HL-60 (cell line): ENCODE data around the gene ZFAND5.

Experiments used
- DNase-seq, 2 experiments: peaks; one replicate each; pipeline ENCODE4 v3.0.0-alpha.2; 2010 to 2020; ENCODE audit warnings: low read depth in 1 of 2, low spot score in 1 of 2
- H3K27ac ChIP-seq: fragments of 250-450 bp; sonication (Bioruptor Pico); replicated peaks from 2 replicates; pipeline ENCODE4 v1.5.1; 2020; ENCODE audit warnings: mild to moderate bottlenecking, moderate library complexity
- H3K27me3 ChIP-seq: fragments of 250-450 bp; sonication (Bioruptor Pico); 2 replicates; pipeline ENCODE4 v1.5.1; 2021; ENCODE audit warnings: mild to moderate bottlenecking, moderate library complexity; ENCODE audit not compliant: insufficient read depth, poor library complexity, severe bottlenecking
- H3K4me3 ChIP-seq: replicated peaks from 2 replicates; pipeline ENCODE4 v1.5.1; 2011; ENCODE audit warnings: mild to moderate bottlenecking, control low read depth, low read length; ENCODE audit not compliant: insufficient read depth
- CTCF ChIP-seq: IDR thresholded peaks from one replicate; pipeline ENCODE4 v1.5.1; 2011; ENCODE audit warnings: low read length, control low read depth, inconsistent platforms; ENCODE audit not compliant: insufficient read depth
- GABPA ChIP-seq: IDR thresholded peaks from 2 replicates; pipeline ENCODE4 v1.6.1; 2012; ENCODE audit warnings: low read depth
- POLR2AphosphoS5 ChIP-seq: IDR thresholded peaks from 2 replicates; pipeline ENCODE4 v1.6.1; 2012; ENCODE audit warnings: low read depth
- REST ChIP-seq: IDR thresholded peaks from 2 replicates; pipeline ENCODE4 v1.6.1; 2012; ENCODE audit warnings: low read depth; ENCODE audit not compliant: insufficient replicate concordance
- SPI1 ChIP-seq: IDR thresholded peaks from 2 replicates; pipeline ENCODE4 v1.6.1; 2012; ENCODE audit warnings: low read depth, mild to moderate bottlenecking, borderline replicate concordance
- long read RNA-seq: library from polyadenylated mRNA; unstranded; transcript quantifications from one replicate; pipeline ENCODE4 v2.0.0, GENCODE V29; 2020

ZFAND5 gene
- long read RNA-seq, full-length matches to known transcripts = 211 of 236 reads
- long read RNA-seq, partial matches to known transcripts = 7 of 236 reads
- long read RNA-seq, other reads (novel, unspliced or antisense) = 18 of 236 reads

GRCh38 chr9:72364679-72365524 lies at the start of gene ZFAND5:
Gene ZFAND5 (minus strand): TSS chr9:72365208. CDS start chr9:72360778, 4,430 bp downstream.
- Histone ChIP-seq H3K4me3 (peak within 1 kb of the TSS; percentile 79), H3K27me3 (no peaks in the 10 kb centered on the region), H3K27ac (peak within 1 kb of the TSS; percentile 92)
- TF ChIP-seq POLR2AphosphoS5 (peak; percentile 96), SPI1 (no peak), REST (peak; percentile 63), CTCF (no peak), GABPA (no peak)
- DNase-seq = peak; percentile 90 to 94

GRCh38 chr9:72412483-72413040 lies 47.6 kb upstream of the ZFAND5 start:
- H3K27me3 ChIP-seq = no peaks in the 10 kb centered on the region
- TF ChIP-seq GABPA = no peak
- TF ChIP-seq SPI1 = peak; percentile 83
- TF ChIP-seq REST = no peak
- DNase-seq = peak in 1 of 2 experiments; percentile 28
- H3K27ac ChIP-seq = no peak overlapping the region
- no peak overlapping the region for H3K4me3 ChIP-seq

- H3K27ac ChIP-seq = no peak overlapping the region
- no peak for DNase-seq
- H3K4me3 ChIP-seq = no peak overlapping the region
- no peak for TF ChIP-seq POLR2AphosphoS5
- TF ChIP-seq GABPA = no peak
- TF ChIP-seq REST = no peak
- TF ChIP-seq SPI1 = no peak
- no peak for TF ChIP-seq CTCF
- H3K27me3 ChIP-seq = no peaks in the 10 kb centered on the region
Observed at GRCh38 chr9:72410214-72410613, 45.2 kb upstream of the ZFAND5 start.
